ENCODE data around the gene CA5B. TPM values are rescaled to one million over a fixed set of nuclear protein-coding genes. Genes with fewer than 3 reads are reported as not detected.

Gene CA5B
- total and polyA plus RNA-seq, 10 of the 15 experiments (the other 5 are each of a cell fraction or from before 2014, with no cell fraction given), result 1.2 to 6.0 (median 3.2) TPM

- no peak for TF ChIP-seq KAT2A (conservative IDR thresholded peaks at IDR 0.05; ENCODE audit: control insufficient read depth, low read depth, low read length)
- no peak for TF ChIP-seq ZNF687 (IDR thresholded peaks at IDR 0.05)
- no peak; the same call in 1 of the 2 replicates for TF ChIP-seq ZNF207 (IDR thresholded peaks at IDR 0.05; ENCODE audit: borderline replicate concordance)
- TF ChIP-seq SP1 (IDR thresholded peaks at IDR 0.05; ENCODE audit: low read depth, low read length), result no peak
- TF ChIP-seq MYC (IDR thresholded peaks at IDR 0.05; ENCODE audit: insufficient read depth, insufficient read length, insufficient replicate concordance, low read length, severe bottlenecking), result no peak
- TF ChIP-seq EZH2 (IDR thresholded peaks at IDR 0.05; ENCODE audit: borderline replicate concordance, control insufficient read depth, low read depth, low read length), result no peak
- 0 out of 2 replicates have a peak, but pooled peaks have one; percentile 15 for TF ChIP-seq ELK1 (IDR thresholded peaks at IDR 0.05; ENCODE audit: low read depth, low read length)
- 0 out of 2 replicates have a peak, but pooled peaks have one; percentile 22 for TF ChIP-seq CBX5 (IDR thresholded peaks at IDR 0.05; ENCODE audit: low read depth)
- TF ChIP-seq PRDM15 (CRISPR knock-in tag; IDR thresholded peaks at IDR 0.05), result no peak
- TF ChIP-seq ETV6 (conservative IDR thresholded peaks at IDR 0.05 in 1 of 2, IDR thresholded peaks at IDR 0.05 in 1 of 2; ENCODE audit: borderline replicate concordance in 1 of 2, low read depth in 1 of 2), result no peak
- TF ChIP-seq ZNF384 (IDR thresholded peaks at IDR 0.05; ENCODE audit: borderline replicate concordance, low read depth, low read length), result no peak
- TF ChIP-seq TCF7 (IDR thresholded peaks at IDR 0.05; ENCODE audit: borderline replicate concordance), result no peak
- peak; percentile 82 for TF ChIP-seq PML (IDR thresholded peaks at IDR 0.05; ENCODE audit: low read length)
- no peak for TF ChIP-seq NR2C1 (IDR thresholded peaks at IDR 0.05)
- no peak for TF ChIP-seq NFIC (IDR thresholded peaks at IDR 0.05; ENCODE audit: low read depth, low read length)
- TF ChIP-seq SRF (IDR thresholded peaks at IDR 0.05; ENCODE audit: low read depth in 2 of 2, low read length in 2 of 2), result no peak
- TF ChIP-seq ZZZ3 (IDR thresholded peaks at IDR 0.05; ENCODE audit: control insufficient read depth, insufficient read length, low read depth), result no peak
- peak; percentile 84 for TF ChIP-seq MLLT1 (IDR thresholded peaks at IDR 0.05)
Observed at GRCh38 chrX:15789979-15790768, 52.1 kb downstream of the CA5B start, which contains the start of gene ZRSR2 (continued).

Data from GM12878 (cell line).